Kidney (tissue), 14 donors: ENCODE measurements around the gene RHOT2. TPM values are rescaled to one million over a fixed set of nuclear protein-coding genes. Genes with fewer than 3 reads are reported as not detected.

ENCODE experiments used
- DNase-seq, 5 donors: peaks; one replicate each; pipeline ENCODE4 v3.0.0-alpha.2; 2013 to 2020
- FAIRE-seq: peaks from 2 replicates; lab custom pipeline; 2012; peaks lifted over from hg19 to GRCh38; lab: Jason Lieb, UNC
- H3K27ac ChIP-seq, 2 donors: one replicate each; pipeline ENCODE4 v1.7.0; 2013; ENCODE audit warnings: low read depth in 2 of 2, low read length in 2 of 2, inconsistent platforms in 1 of 2
- H3K27me3 ChIP-seq: one replicate; pipeline ENCODE4 v1.7.1; 2013; ENCODE audit warnings: low read length, inconsistent platforms; ENCODE audit not compliant: control insufficient read depth, insufficient read depth
- H3K36me3 ChIP-seq, 3 donors: one replicate each; pipeline versions ENCODE4 v1.7.0 to v1.7.1; 2013; ENCODE audit warnings: low read length in 3 of 3, control low read depth in 1 of 3, inconsistent platforms in 1 of 3; ENCODE audit not compliant: insufficient read depth in 3 of 3, control insufficient read depth in 2 of 3
- H3K4me1 ChIP-seq, 3 donors: one replicate each; pipeline versions ENCODE4 v1.7.0 to v1.7.1; 2013; ENCODE audit warnings: low read length in 3 of 3, inconsistent platforms in 1 of 3, low read depth in 1 of 3; ENCODE audit not compliant: control insufficient read depth in 2 of 3, insufficient read depth in 2 of 3
- H3K4me3 ChIP-seq, 3 donors: one replicate each; pipeline versions ENCODE4 v1.7.0 to v1.8.1; 2013; ENCODE audit warnings: low read length in 3 of 3, control low read depth in 1 of 3, inconsistent platforms in 1 of 3
- H3K9ac ChIP-seq, 3 donors: one replicate each; pipeline versions ENCODE4 v1.7.0 to v1.7.1; 2013; ENCODE audit warnings: low read length in 3 of 3, control low read depth in 1 of 3, inconsistent platforms in 1 of 3
- H3K9me3 ChIP-seq, 3 donors: one replicate each; pipeline versions ENCODE4 v1.7.0 to v1.7.1; 2013; ENCODE audit warnings: low read length in 3 of 3, control low read depth in 1 of 3, inconsistent platforms in 1 of 3; ENCODE audit not compliant: control insufficient read depth in 2 of 3, insufficient read depth in 1 of 3
- intact Hi-C: fragments of 100-400 bp; cut with DNase I; formaldehyde crosslinking; loops from one replicate; pipeline ENCODE4 v1.11.1; 2022
- polyA plus RNA-seq: library from polyadenylated mRNA; stranded (reverse); fragments of 350-450 nt; fragmentation: Illumina TruSeq; extraction: RNeasy Lipid Tissue Mini Kit (QIAGEN cat#74804); gene quantifications from one replicate; pipeline ENCODE4 v1.2.3, GENCODE V29; 2014; ENCODE audit warnings: low read depth, low replicate concordance; ENCODE audit not compliant: insufficient read depth
- total RNA-seq: library from RNA; stranded (reverse); fragmentation: NEBNext Ultra II Directional; extraction: Animal tissue kit (Norgen Biotek cat#: 25700); gene quantifications from one replicate; pipeline ENCODE4 v1.2.1, GENCODE V29; 2021
- TF ChIP-seq, protein P1 (sequence below): IDR thresholded peaks from 3 replicates; pipeline ENCODE4 v1.5.1; 2012; ENCODE audit warnings: mild to moderate bottlenecking, moderate library complexity, borderline replicate concordance; ENCODE audit not compliant: insufficient read depth; ENCODE audit errors: extremely low read depth
- donor health status: control.
- donor health status: control.
- donor health status: control.
- donor health status: control.
- donor health status: control.
- donor health status: DM: yes; HTN: yes; CAD: no.
- donor health status: Normal renal cell carcinoma (clear cell type).

Gene RHOT2
- total and polyA plus RNA-seq, 2 donors from 2014 or later = 90.5 to 117 TPM

DNA sequence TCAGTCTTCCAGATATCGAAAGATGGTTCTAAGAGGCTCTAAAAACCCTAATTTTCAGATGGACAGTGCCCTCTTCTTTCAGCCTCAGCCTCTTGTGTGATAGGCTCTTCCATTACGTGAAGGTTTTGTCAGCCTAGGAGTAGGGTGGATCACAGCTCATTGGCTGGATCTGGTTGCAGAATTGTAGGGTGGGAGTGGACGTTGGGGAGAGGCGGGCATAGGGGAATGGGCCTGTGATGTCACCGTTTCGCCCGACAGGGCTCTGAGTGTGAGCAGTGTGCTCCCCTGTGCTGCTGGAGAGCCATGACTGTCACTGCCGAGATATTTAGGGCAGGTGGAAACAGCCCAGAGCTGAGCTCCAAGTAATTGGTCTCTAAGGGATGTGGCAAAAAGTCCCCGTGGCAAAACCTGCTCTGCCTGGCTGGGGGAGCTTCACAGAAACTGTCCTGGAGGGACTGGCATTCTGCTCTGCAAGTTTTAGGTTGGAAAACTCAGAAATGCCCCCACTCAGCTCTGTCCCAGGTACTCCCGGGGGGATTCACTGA, 43.3 kb upstream of the RHOT2 start:
- DNase-seq (peak in 1 of 5 donors; percentile 47), FAIRE-seq (no peak)
- H3K9ac ChIP-seq = no peak overlapping the region
- H3K36me3 ChIP-seq = peaks cover 0 to 6% (median 0%) of the 10 kb centered on the region in 3 donors
- no peak overlapping the region for H3K4me3 ChIP-seq
- intact Hi-C loops = no loop called here
- peaks cover 0 to 11% (median 6%) of the 10 kb centered on the region in 3 donors for H3K4me1 ChIP-seq
- no peaks in the 10 kb centered on the region for H3K27me3 ChIP-seq
- H3K9me3 ChIP-seq = no peaks in the 10 kb centered on the region
- TF ChIP-seq, protein P1, sequence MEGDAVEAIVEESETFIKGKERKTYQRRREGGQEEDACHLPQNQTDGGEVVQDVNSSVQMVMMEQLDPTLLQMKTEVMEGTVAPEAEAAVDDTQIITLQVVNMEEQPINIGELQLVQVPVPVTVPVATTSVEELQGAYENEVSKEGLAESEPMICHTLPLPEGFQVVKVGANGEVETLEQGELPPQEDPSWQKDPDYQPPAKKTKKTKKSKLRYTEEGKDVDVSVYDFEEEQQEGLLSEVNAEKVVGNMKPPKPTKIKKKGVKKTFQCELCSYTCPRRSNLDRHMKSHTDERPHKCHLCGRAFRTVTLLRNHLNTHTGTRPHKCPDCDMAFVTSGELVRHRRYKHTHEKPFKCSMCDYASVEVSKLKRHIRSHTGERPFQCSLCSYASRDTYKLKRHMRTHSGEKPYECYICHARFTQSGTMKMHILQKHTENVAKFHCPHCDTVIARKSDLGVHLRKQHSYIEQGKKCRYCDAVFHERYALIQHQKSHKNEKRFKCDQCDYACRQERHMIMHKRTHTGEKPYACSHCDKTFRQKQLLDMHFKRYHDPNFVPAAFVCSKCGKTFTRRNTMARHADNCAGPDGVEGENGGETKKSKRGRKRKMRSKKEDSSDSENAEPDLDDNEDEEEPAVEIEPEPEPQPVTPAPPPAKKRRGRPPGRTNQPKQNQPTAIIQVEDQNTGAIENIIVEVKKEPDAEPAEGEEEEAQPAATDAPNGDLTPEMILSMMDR = no peak
- H3K27ac ChIP-seq = no peak overlapping the region

DNA sequence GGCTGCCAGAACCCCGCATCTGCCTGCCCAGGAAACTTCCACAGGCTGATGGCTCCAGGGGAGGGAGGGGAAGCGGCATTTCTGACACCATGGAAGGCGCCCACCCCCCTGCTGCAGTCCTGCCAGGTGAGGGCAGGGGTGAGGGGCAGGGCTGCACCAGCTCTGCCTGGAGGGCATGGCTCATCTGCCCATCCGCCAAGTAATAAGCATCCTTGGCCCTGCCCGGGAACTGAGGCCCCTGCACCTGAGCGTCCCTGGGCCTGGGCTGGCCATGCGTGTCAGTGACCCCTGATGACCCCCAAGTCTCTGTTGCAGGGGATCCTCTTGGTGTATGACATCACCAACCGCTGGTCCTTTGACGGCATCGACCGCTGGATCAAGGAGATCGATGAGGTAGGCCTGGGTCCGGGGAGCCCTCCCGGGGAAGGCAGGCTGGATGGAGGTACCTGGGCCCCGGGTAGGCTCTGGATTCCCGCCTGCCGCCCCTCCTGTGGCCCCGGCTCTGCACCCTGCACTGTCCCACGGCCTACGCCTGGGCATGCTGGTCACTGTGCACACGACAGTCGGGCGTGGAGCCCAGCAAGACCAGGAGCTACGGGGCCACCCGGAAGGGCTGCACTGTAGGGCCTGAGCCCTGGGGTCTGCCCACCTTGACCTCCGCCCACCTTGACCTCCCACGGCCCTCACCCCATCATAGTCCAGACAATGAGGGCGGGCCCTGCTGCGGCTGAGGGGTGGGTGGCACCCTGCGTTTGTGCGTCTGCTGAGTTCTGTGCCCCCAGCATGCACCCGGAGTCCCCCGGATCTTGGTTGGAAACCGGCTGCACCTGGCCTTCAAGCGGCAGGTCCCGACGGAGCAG, 42.6 kb upstream of the RHOT2 start:
- DNase-seq = peak in 1 of 5 donors; percentile 51
- H3K9ac ChIP-seq = no peak overlapping the region
- no peaks in the 10 kb centered on the region for H3K9me3 ChIP-seq
- H3K27ac ChIP-seq = no peak overlapping the region
- H3K4me3 ChIP-seq = no peak overlapping the region
- TF ChIP-seq, protein P1 = no peak
- intact Hi-C loops = no loop called here
- no peak for FAIRE-seq
- H3K27me3 ChIP-seq = no peaks in the 10 kb centered on the region
- H3K4me1 ChIP-seq = peaks cover 0 to 17% (median 11%) of the 10 kb centered on the region in 3 donors
- peaks cover 0 to 6% (median 0%) of the 10 kb centered on the region in 3 donors for H3K36me3 ChIP-seq

DNA sequence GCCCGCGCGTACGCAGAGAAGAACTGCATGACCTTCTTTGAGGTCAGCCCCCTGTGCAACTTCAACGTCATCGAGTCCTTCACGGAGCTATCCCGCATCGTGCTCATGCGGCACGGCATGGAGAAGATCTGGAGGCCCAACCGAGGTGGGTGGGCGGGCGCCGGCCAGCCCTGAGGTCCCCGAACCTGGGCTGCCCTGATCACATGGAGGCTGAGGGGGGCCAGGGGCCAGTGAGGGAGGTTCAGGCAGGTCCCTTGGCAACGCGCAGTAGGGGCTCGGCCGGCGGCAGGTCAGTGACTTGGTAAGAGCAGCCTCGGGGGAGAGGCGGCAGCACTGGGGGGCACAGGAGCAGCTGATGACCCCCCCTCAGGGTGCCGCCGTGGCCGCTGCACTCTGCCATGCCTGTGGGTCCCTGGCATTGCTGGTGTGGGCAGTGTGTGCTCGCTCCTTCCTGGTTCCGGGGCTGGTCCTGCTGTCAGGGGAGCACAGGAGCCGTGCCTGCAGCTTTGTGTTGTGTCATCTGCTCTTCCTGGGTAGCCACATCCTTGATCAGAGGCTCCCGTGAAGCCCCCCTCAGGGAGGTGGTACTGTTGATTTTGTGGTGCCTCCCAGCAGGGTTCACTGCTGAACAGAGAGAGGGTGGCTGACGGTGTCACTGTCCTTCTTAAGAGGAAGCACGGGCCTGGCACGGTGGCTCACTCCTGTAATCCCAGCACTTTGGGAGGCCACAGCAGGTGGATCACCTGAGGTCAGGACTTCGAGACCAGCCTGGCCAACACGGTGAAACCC, 41.8 kb upstream of the RHOT2 start:
- peaks cover 0 to 6% (median 0%) of the 10 kb centered on the region in 3 donors for H3K36me3 ChIP-seq
- no peak overlapping the region for H3K9ac ChIP-seq
- intact Hi-C loops = no loop called here
- FAIRE-seq = no peak
- TF ChIP-seq, protein P1 = no peak
- H3K4me3 ChIP-seq = no peak overlapping the region
- H3K27me3 ChIP-seq = no peaks in the 10 kb centered on the region
- no peaks in the 10 kb centered on the region for H3K9me3 ChIP-seq
- peak in 1 of 5 donors; percentile 44 for DNase-seq
- peaks cover 0 to 25% (median 12%) of the 10 kb centered on the region in 3 donors for H3K4me1 ChIP-seq
- H3K27ac ChIP-seq = no peak overlapping the region
